Measurements from ENCODE around the gene ANKRD18B.
"Not testable (repeated sequence)": the region's sequence is repeated elsewhere in the genome, so short reads cannot be mapped to it uniquely, and the experiment has no call there.

ANKRD18B gene

GRCh38 chr9:33597386-33597785 is 73.3 kb downstream of the ANKRD18B start:
- DNase-seq; intact Hi-C loops (cut with DNase I): not testable (repeated sequence)

GRCh38 chr9:33598796-33599379 is 74.8 kb downstream of the ANKRD18B start:
- DNase-seq; intact Hi-C loops (cut with DNase I): not testable (repeated sequence)

- DNase-seq; intact Hi-C loops (cut with DNase I): not testable (repeated sequence)
These were observed 76.9 kb downstream of the ANKRD18B start for GRCh38 chr9:33600911-33601310.

GRCh38 chr9:33604249-33604648 is 80.2 kb downstream of the ANKRD18B start:
- intact Hi-C loops (cut with DNase I); DNase-seq: not testable (repeated sequence)

GRCh38 chr9:33604936-33605335 is 80.9 kb downstream of the ANKRD18B start:
- intact Hi-C loops (cut with DNase I); DNase-seq: not testable (repeated sequence)

- intact Hi-C loops (cut with DNase I) = no loop called here
- no peak for DNase-seq
These were observed 87.3 kb downstream of the ANKRD18B start for GRCh38 chr9:33611358-33611757.

GRCh38 chr9:33612410-33612809 is 88.4 kb downstream of the ANKRD18B start:
- intact Hi-C loops (cut with DNase I); DNase-seq: not testable (repeated sequence)

- intact Hi-C loops (cut with DNase I) = no loop called here
- no peak for DNase-seq
These were observed 90.1 kb downstream of the ANKRD18B start for GRCh38 chr9:33614001-33614687.

- intact Hi-C loops (cut with DNase I); DNase-seq: not testable (repeated sequence)
These were observed 94.3 kb downstream of the ANKRD18B start for GRCh38 chr9:33618370-33618769.

GRCh38 chr9:33619666-33620404 is 95.8 kb downstream of the ANKRD18B start:
- no peak for DNase-seq
- intact Hi-C loops (cut with DNase I) = no loop called here

- intact Hi-C loops (cut with DNase I) = no loop called here
- DNase-seq = no peak
These were observed 96.8 kb downstream of the ANKRD18B start for GRCh38 chr9:33620738-33621439.
